ENCODE measurements around the gene GAGE10.

GAGE10 gene

DNA sequence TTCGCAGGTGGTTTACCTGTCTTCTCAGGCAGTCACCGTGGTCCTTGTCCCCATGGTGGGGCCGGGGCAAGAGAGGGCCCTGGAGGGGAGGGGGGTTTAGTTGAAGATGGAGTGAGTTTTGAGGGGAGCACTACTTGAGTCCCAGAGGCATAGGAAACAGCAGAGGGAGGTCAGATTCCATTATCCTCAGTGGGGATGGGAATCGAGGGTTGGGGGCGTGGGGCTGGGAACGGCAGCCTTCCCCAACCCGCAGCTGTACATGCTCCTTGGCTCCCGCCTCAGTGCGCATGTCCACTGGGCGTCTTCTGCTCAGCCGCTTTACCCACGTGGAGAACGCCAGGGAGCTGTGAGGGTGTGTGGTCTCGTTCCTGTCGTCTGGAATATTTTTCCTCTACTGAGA lies at the start of gene GAGE10:
GAGE10 (plus strand) TSS at position 301 of the 400 bp plus-strand sequence. CDS start 1,214 bp downstream, outside the sequence.
- DNase-seq = no peak

- no peak for DNase-seq
Measured at GRCh38 chrX:49254639-49255038, 48.8 kb upstream of the GAGE10 start.

- DNase-seq = no peak
Measured at GRCh38 chrX:49256268-49256995, 47.0 kb upstream of the GAGE10 start.

- DNase-seq = no peak
Measured at GRCh38 chrX:49257074-49257790, 46.2 kb upstream of the GAGE10 start.

DNA sequence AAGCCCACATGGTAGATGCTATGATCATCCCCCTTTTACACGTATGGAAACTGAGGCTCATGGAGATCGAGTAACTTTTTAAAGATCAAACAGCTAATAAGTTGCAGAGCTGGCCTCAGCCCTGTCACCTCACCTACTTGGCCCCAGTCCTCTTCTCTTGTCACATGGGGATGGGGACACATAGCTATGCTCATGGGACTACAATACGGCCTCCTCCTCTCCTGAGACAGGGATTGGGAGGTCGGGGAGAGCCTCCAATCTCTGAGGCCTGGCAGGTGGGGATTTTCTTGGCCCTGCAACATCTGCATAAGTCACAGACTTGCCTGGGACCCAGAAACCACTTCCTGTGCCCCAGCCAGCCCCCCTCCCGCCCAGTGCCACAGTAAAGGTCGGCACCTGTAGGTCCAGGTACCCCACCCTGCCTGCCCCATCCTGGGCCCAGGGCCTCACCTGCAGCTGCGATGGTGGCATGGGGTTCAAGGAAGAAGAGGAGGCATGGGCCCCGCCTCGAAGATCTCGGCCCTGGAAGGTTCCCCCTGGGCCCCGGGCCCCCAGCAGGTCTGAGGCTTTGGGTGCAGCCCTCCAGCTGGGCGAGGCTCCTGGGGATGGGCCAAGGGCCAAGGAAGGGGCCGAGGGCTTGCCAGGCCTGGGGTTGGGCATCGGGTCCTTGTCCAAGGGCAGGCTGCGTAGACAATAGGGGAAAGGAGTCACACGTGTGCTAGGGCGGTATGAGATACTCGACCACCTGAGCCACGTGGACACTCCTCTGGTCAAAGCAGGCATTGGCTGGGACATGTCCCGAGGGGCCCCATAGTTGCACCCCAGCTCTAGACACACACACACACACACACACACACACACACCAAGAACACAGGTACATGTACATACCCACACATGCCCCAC lies 45.3 kb upstream of the GAGE10 start:
- DNase-seq = no peak

GRCh38 chrX:49258749-49259124 lies 44.7 kb upstream of the GAGE10 start:
- DNase-seq = no peak

GRCh38 chrX:49260221-49260985 lies 43.0 kb upstream of the GAGE10 start:
- DNase-seq = no peak

GRCh38 chrX:49262603-49263002 lies 40.8 kb upstream of the GAGE10 start:
- DNase-seq = no peak

DNA sequence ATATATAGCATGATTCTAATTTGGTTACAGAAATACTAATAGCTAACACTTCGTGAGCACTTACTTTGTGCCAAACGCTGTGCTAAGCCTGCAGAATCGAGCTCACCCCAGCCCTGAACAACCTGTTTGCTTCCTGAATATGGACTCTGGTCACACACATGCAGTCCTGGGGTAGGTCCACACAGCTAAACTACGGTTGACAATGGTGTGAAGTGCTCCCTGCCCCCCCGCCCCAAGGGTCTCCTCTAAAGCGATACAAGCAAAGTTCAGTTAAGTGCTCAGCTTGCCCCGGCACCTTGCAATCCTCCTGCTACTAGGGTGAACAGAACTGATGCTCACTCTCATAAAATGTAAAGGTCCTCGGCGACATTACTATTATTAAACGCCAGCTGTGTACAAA lies 39.8 kb upstream of the GAGE10 start:
- no peak for DNase-seq

- DNase-seq = no peak
Measured at GRCh38 chrX:49264460-49264859, 39.0 kb upstream of the GAGE10 start, which contains the start of gene FOXP3. Gene FOXP3 (minus strand): TSS chrX:49264710. CDS start chrX:49258505, 6,205 bp downstream.

GRCh38 chrX:49266523-49267445 lies 36.7 kb upstream of the GAGE10 start:
- no peak for DNase-seq

DNA sequence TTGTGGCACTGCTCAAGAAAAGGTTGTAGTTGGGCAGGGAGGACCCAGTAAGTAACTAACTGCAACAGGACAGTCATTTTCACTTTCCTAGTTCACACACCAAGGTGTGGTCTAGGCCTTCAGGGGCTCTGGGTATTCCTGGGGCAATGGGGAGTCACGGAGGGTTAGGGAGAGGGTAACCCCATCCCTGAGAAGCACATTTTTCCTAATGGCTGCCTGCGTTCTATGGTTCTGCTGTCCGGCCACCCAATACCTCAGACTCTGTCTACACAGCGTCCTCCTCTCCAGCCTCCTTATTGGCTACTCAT lies 34.8 kb upstream of the GAGE10 start:
- no peak for DNase-seq

DNA sequence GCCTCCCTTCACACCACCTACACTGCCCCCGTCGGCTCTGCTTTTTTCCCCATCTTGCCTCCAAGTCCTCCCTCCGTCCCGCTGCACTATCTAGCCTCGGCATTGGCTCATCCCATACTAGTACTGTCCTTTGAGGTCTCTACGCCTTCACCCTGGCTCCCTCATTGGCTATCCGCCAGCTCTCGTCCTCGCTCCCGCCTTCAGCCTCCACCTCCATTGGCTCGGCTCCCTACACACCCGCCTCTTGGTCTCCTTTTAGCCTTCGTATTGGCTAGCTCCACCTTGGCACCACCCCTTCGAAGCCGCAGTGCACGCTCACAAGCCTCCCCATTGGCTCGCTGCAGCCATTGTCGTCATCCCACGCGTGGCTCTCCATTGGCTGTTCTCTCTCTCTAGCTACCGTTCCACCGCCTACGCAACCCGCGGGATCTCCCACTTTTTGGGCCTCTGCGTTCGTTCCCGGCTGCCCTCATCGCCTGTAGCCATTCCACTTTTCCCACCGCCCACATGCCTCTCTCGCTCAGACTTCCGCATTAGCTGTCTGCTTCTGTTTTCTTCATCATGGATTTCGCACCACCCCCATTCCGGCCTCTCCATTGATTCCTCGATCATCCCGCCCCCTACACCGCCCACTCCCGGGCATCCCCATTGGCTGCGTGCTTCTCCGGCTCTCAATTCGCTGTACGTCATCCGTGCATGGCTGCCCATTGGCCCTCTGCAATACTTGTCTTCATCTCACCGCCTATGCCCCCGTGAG lies 34.3 kb upstream of the GAGE10 start:
- DNase-seq = peak; percentile 72 to 97 (median 92)

DNA sequence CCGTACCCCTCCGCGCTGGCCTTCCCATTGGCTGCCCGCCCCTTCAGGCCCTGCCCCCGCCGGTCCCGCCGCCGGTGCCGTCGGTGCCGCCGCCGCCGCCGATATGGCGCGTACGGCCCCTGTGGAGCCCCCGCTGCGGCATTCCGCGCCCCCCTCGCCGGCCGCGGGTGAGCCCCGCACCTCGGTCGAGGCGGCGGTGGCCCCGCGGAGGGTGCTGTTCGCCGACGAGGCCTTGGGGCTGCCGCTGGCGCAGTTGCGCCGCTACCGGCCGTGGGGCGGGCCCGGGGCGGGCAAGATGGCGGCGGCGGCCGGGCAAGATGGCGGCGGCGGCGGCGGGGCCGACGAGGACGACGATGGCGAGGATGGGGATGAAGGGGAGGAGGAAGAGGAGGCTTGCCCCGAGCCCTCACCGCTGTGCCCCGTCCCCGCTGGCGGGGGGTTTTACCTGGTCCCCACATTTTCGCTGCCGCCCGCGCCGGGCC lies 33.6 kb upstream of the GAGE10 start, which contains the start of gene PPP1R3F:
PPP1R3F (plus strand) TSS at position 27 of the 482 bp plus-strand sequence; CDS start at position 104, 77 bp downstream.
- peak in 3 of 56 donors; percentile 36 to 61 (median 41) for DNase-seq

GRCh38 chrX:49270249-49270921 lies 33.1 kb upstream of the GAGE10 start:
- DNase-seq = no peak

GRCh38 chrX:49271341-49271740 lies 32.1 kb upstream of the GAGE10 start:
- DNase-seq = no peak

GRCh38 chrX:49272421-49272820 lies 31.0 kb upstream of the GAGE10 start:
- DNase-seq = no peak

DNA sequence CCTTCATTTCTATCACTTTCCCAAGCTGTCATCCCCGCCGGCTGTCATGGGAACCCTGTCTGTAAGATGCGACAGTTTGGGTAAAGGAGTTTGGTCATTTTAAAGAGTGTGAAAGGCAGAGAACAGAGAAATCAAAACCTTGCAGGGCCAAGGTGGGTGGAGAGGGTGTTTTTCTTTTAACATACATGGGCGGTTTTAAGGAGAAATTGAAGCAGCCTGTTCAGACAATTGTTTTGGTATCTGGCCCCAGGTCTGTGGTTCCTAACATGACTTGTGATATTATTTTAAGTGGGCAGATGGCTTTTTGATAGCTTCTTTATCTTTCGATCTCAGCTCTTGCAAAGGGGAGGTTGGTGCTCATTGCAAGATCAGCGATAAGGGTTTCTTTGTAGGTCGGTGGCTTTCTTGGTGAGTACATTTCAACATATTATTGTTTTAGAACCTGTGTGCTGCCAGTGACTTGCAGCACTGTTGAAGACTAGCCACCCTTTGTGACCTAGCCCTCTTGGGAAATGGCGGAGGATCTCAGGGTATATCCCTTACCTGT lies 30.2 kb upstream of the GAGE10 start:
- no peak for DNase-seq

All from amygdala (tissue), 56 donors.